Stimulated activated CD4-positive, alpha-beta T cell treated with anti-CD3 and anti-CD28 coated beads, Interleukin-4, amount 100 ng/mL, for 24 hours (primary cell): ENCODE measurements around the gene KMT5C.

Source experiments
- DNase-seq: peaks from one replicate; pipeline ENCODE4 v3.0.0-alpha.2; 2020

Gene KMT5C

GRCh38 chr19:55389386-55390317 lies 50.0 kb downstream of the KMT5C start:
- no peak for DNase-seq

GRCh38 chr19:55390461-55390880 lies 50.8 kb downstream of the KMT5C start:
- no peak for DNase-seq

- no peak for DNase-seq
Measured at GRCh38 chr19:55391191-55391670, 51.6 kb downstream of the KMT5C start.

- no peak for DNase-seq
Measured at GRCh38 chr19:55391702-55392615, 52.3 kb downstream of the KMT5C start.

- DNase-seq: no peak
Measured at GRCh38 chr19:55392820-55393761, 53.4 kb downstream of the KMT5C start.
